Measurements from ENCODE around the gene ANXA6.

- TF ChIP-seq EP300 (IDR thresholded peaks at IDR 0.05) (no peak), POLR2A (IDR thresholded peaks at IDR 0.05) (no peak)
Observed at GRCh38 chr5:151154931-151155774, 2.4 kb downstream of the ANXA6 start.

Data from gastroesophageal sphincter (tissue), 2 donors.